HEK293T (cell line): ENCODE measurements around the gene LIMS2.

Experiments
- BHLHE40 ChIP-seq: fragments of 450-650 bp; IDR thresholded peaks from 2 replicates; pipeline ENCODE4 v1.6.1; 2016; ENCODE audit warnings: mild to moderate bottlenecking, moderate library complexity, borderline replicate concordance
- ELF4 ChIP-seq: fragments of 450-650 bp; IDR thresholded peaks from 2 replicates; pipeline ENCODE4 v1.6.1; 2017; ENCODE audit warnings: antibody characterized with exemption
- FOXA1 ChIP-seq: fragments of 450-650 bp; IDR thresholded peaks from 2 replicates; pipeline ENCODE4 v1.6.1; 2016; ENCODE audit warnings: mild to moderate bottlenecking
- FOXK2 ChIP-seq: fragments of 450-650 bp; IDR thresholded peaks from 2 replicates; pipeline ENCODE4 v1.6.1; 2016; ENCODE audit warnings: mild to moderate bottlenecking
- FOXM1 ChIP-seq: fragments of 450-650 bp; IDR thresholded peaks from 2 replicates; pipeline ENCODE4 v1.6.1; 2017; ENCODE audit warnings: mild to moderate bottlenecking, borderline replicate concordance
- HDGF ChIP-seq: fragments of 450-650 bp; IDR thresholded peaks from 2 replicates; pipeline ENCODE4 v1.6.1; 2017; ENCODE audit warnings: antibody characterized with exemption, borderline replicate concordance
- L3MBTL2 ChIP-seq: fragments of 450-650 bp; conservative IDR thresholded peaks from 2 replicates; pipeline ENCODE4 v1.6.1; 2016; ENCODE audit warnings: mild to moderate bottlenecking
- NFRKB ChIP-seq: fragments of 450-650 bp; IDR thresholded peaks from 2 replicates; pipeline ENCODE4 v1.6.1; 2016; ENCODE audit warnings: mild to moderate bottlenecking, moderate library complexity
- SP1 ChIP-seq: fragments of 450-650 bp; IDR thresholded peaks from 2 replicates; pipeline ENCODE4 v1.6.1; 2017
- SUZ12 ChIP-seq: fragments of 450-650 bp; IDR thresholded peaks from 2 replicates; pipeline ENCODE4 v1.6.1; 2016; ENCODE audit warnings: mild to moderate bottlenecking
- TARDBP ChIP-seq: fragments of 450-650 bp; IDR thresholded peaks from 2 replicates; pipeline ENCODE4 v1.6.1; 2016
- ZNF384 ChIP-seq: fragments of 450-650 bp; IDR thresholded peaks from 2 replicates; pipeline ENCODE4 v1.6.1; 2016

GRCh38 chr2:127706215-127706990 lies 31.1 kb upstream of the LIMS2 start:
- TF ChIP-seq SP1 (no peak), ZNF384 (no peak), BHLHE40 (no peak), SUZ12 (no peak), FOXM1 (no peak), FOXK2 (no peak), ELF4 (no peak), L3MBTL2 (no peak), TARDBP (no peak), FOXA1 (no peak), HDGF (no peak), NFRKB (no peak)
